SK-N-SH (cell line): ENCODE measurements around the gene PRIMPOL. TPM values are rescaled to one million over a fixed set of nuclear protein-coding genes. Genes with fewer than 3 reads are reported as not detected.

Experiments used
- CTCF ChIA-PET: fragments of 300-600, 350-600 bp; formaldehyde crosslinking; extraction: SDS; loops from one replicate; lab custom pipeline; 2021; lab: Yijun Ruan, JAX
- POLR2A ChIA-PET: fragments of 350-600 bp; sonication (Branson Sonifier 250); formaldehyde crosslinking; extraction: SDS; loops from one replicate; lab custom pipeline; 2020; ENCODE audit warnings: antibody characterized with exemption, inconsistent platforms; lab: Yijun Ruan, JAX
- DNase-seq: peaks from one replicate; pipeline ENCODE4 v3.0.0; 2012
- H2AFZ ChIP-seq: fragments of 200-600 bp; sonication (generic); 2 replicates; pipeline ENCODE4 v1.8.1; 2016; ENCODE audit warnings: antibody characterized with exemption, mild to moderate bottlenecking, low read depth
- H3F3A ChIP-seq: fragments of 200-600 bp; sonication (generic); replicated peaks from 2 replicates; pipeline ENCODE3; 2016; ENCODE audit warnings: antibody characterized with exemption, mild to moderate bottlenecking; ENCODE audit not compliant: insufficient read depth
- H3K27ac ChIP-seq, 2 experiments: fragments of 200-500 bp in 1 of 2; fragments of 200-600 bp in 1 of 2; sonication (Bioruptor generic) in 1 of 2; sonication (generic), shearing (Covaris generic) in 1 of 2; 2 replicates each; pipeline versions ENCODE4 v1.5.1 to v1.6.1; 2014 to 2016; ENCODE audit warnings: low read depth in 2 of 2, inconsistent platforms in 1 of 2, low read length in 1 of 2, mild to moderate bottlenecking in 1 of 2, mixed read lengths in 1 of 2
- H3K27me3 ChIP-seq: fragments of 200-600 bp; sonication (generic), shearing (Covaris generic); 2 replicates; pipeline ENCODE4 v1.6.1; 2016; ENCODE audit warnings: mixed run types; ENCODE audit not compliant: insufficient read depth
- H3K36me3 ChIP-seq, 2 experiments: fragments of 200-500 bp in 1 of 2; fragments of 200-600 bp in 1 of 2; sonication (Bioruptor generic) in 1 of 2; sonication (generic) in 1 of 2; replicated peaks in 1 of 2; 2 replicates each; pipeline versions ENCODE3 to v1.5.1; 2014 to 2016; ENCODE audit warnings: low read length in 1 of 2, mild to moderate bottlenecking in 1 of 2; ENCODE audit not compliant: insufficient read depth in 2 of 2, control insufficient read depth in 1 of 2
- H3K4me1 ChIP-seq, 2 experiments: fragments of 200-500 bp in 1 of 2; fragments of 200-600 bp in 1 of 2; sonication (Bioruptor generic) in 1 of 2; sonication (generic), shearing (Covaris generic) in 1 of 2; 2 replicates each; pipeline versions ENCODE4 v1.5.1 to v1.6.1; 2014 to 2016; ENCODE audit warnings: low read depth in 1 of 2, low read length in 1 of 2, mixed run types in 1 of 2; ENCODE audit not compliant: insufficient read depth in 2 of 2, control insufficient read depth in 1 of 2
- H3K4me2 ChIP-seq: fragments of 200-600 bp; sonication (generic), shearing (Covaris generic); 2 replicates; pipeline ENCODE4 v1.6.1; 2017; ENCODE audit warnings: mixed run types
- H3K4me3 ChIP-seq, 2 experiments: fragments of 200-500 bp in 1 of 2; fragments of 200-600 bp in 1 of 2; sonication (Bioruptor generic) in 1 of 2; sonication (generic), shearing (Covaris generic) in 1 of 2; 2 replicates each; pipeline versions ENCODE4 v1.5.1 to v1.8.1; 2014 to 2016; ENCODE audit warnings: low read depth in 2 of 2, inconsistent platforms in 1 of 2, low read length in 1 of 2, mild to moderate bottlenecking in 1 of 2, mixed read lengths in 1 of 2, moderate library complexity in 1 of 2
- H3K79me2 ChIP-seq: fragments of 200-600 bp; sonication (generic); 2 replicates; pipeline ENCODE4 v1.8.1; 2017; ENCODE audit warnings: mild to moderate bottlenecking; ENCODE audit not compliant: insufficient read depth
- H3K9ac ChIP-seq: fragments of 200-600 bp; sonication (generic); 2 replicates; pipeline ENCODE4 v1.6.1; 2017; ENCODE audit warnings: mixed run types
- H3K9me2 ChIP-seq: fragments of 200-600 bp; sonication (generic); 2 replicates; pipeline ENCODE4 v1.6.1; 2017; ENCODE audit warnings: mixed run types
- H3K9me3 ChIP-seq: fragments of 200-600 bp; sonication (generic); 2 replicates; pipeline ENCODE4 v1.6.1; 2017; ENCODE audit warnings: mixed run types, mild to moderate bottlenecking, moderate library complexity
- H4K20me1 ChIP-seq: fragments of 200-600 bp; sonication (generic); 2 replicates; pipeline ENCODE4 v1.6.1; 2017; ENCODE audit warnings: mild to moderate bottlenecking, mixed run types; ENCODE audit not compliant: insufficient read depth
- CHD2 ChIP-seq: fragments of 150-350 bp; IDR thresholded peaks from 2 replicates; pipeline ENCODE4 v1.6.1; 2018; ENCODE audit warnings: low read length; ENCODE audit not compliant: partially characterized antibody
- CTCF ChIP-seq: fragments of 200-600 bp; sonication (generic); IDR thresholded peaks from 2 replicates; pipeline ENCODE4 v1.6.1; 2017; ENCODE audit warnings: antibody characterized with exemption, mild to moderate bottlenecking, moderate library complexity
- ELF1 ChIP-seq: IDR thresholded peaks from 2 replicates; pipeline ENCODE4 v1.4.0; 2012
- EP300 ChIP-seq, 2 experiments: IDR thresholded peaks; 2 replicates each; pipeline versions ENCODE4 v1.4.0 to v1.6.1; 2012; ENCODE audit warnings: borderline replicate concordance in 1 of 2, low read depth in 1 of 2, low read length in 1 of 2
- FOXJ3 ChIP-seq: sonication (generic); formaldehyde crosslinking; IDR thresholded peaks from 2 replicates; pipeline ENCODE4 v1.5.1; 2020; ENCODE audit warnings: mild to moderate bottlenecking, missing genetic modification reagents
- FOXM1 ChIP-seq: IDR thresholded peaks from 2 replicates; pipeline ENCODE4 v1.4.0; 2012; ENCODE audit warnings: low read depth, mild to moderate bottlenecking
- JUND ChIP-seq: IDR thresholded peaks from 2 replicates; pipeline ENCODE4 v1.4.0; 2012
- MXI1 ChIP-seq: IDR thresholded peaks from 2 replicates; pipeline ENCODE4 v1.6.1; 2012; ENCODE audit warnings: mild to moderate bottlenecking, low read depth, low read length, improper control_type of control experiment
- NFIC ChIP-seq: IDR thresholded peaks from 2 replicates; pipeline ENCODE4 v1.4.0; 2012; ENCODE audit warnings: borderline replicate concordance
- NRF1 ChIP-seq: IDR thresholded peaks from 2 replicates; pipeline ENCODE4 v1.6.1; 2012; ENCODE audit warnings: low read depth, mild to moderate bottlenecking, low read length
- POLR2AphosphoS5 ChIP-seq: IDR thresholded peaks from 2 replicates; pipeline ENCODE4 v1.6.1; 2012; ENCODE audit warnings: low read depth, low read length
- RFX5 ChIP-seq: IDR thresholded peaks from 2 replicates; pipeline ENCODE4 v1.6.1; 2012; ENCODE audit warnings: mild to moderate bottlenecking, improper control_type of control experiment, low read length
- RXRA ChIP-seq: IDR thresholded peaks from 2 replicates; pipeline ENCODE4 v1.4.0; 2012; ENCODE audit warnings: low read depth, mild to moderate bottlenecking, borderline replicate concordance
- TAF1 ChIP-seq: IDR thresholded peaks from 2 replicates; pipeline ENCODE4 v1.6.1; 2012; ENCODE audit warnings: low read depth, mild to moderate bottlenecking, low read length, moderate library complexity, borderline replicate concordance
- YY1 ChIP-seq: IDR thresholded peaks from 2 replicates; pipeline ENCODE4 v1.4.0; 2012; ENCODE audit warnings: low read depth, mild to moderate bottlenecking
- WGBS: methylation state at CpG from one replicate; pipeline ENCODE4 v1.1.6; 2017; ENCODE audit warnings: low lambda C conversion rate; 5-methylcytosine and 5-hydroxymethylcytosine counted together
- polyA plus RNA-seq, 3 experiments: library from polyadenylated mRNA; depleted of rRNA; stranded (reverse); fragments of >200 nt; gene quantifications; 2 replicates each; pipeline ENCODE4 v1.2.3, GENCODE V29; 2012
- TF ChIP-seq, protein P1 (sequence below): IDR thresholded peaks from 2 replicates; pipeline ENCODE4 v1.4.0; 2012; ENCODE audit warnings: low read depth, borderline replicate concordance

The PRIMPOL gene
- polyA plus RNA-seq, 1 of the 3 experiments (the other 2 are of a cell fraction) = 8.0 TPM

DNA sequence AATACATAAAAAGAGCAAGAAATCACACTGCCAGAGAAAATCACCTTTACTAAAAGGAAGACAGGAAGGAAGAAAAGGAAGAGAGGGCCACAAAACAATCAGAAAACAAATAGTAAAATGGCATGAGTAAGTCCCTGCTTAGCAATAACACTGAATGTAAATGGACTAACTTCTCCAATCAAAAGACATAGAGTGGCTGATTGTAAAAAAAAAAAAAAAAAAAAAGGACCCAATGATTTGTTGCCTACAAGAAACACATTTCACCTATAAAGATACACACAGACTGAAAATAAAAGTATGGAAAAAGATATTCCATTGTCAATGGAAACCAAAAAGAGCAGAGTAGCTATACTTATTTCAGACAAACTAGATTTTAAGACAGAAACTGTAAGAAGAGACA lies 71.7 kb downstream of the PRIMPOL start:
- no peak overlapping the region for H3K4me2 ChIP-seq
- no peak for TF ChIP-seq ELF1
- no peak for TF ChIP-seq YY1
- no peak for TF ChIP-seq FOXJ3 (CRISPR knock-in tag)
- no peak for TF ChIP-seq TAF1
- TF ChIP-seq NFIC = no peak
- TF ChIP-seq NRF1 = no peak
- TF ChIP-seq MXI1 = no peak
- no peak for TF ChIP-seq JUND
- TF ChIP-seq POLR2AphosphoS5 = no peak
- no peak for TF ChIP-seq FOXM1
- no peak for TF ChIP-seq CHD2
- TF ChIP-seq, protein P1, sequence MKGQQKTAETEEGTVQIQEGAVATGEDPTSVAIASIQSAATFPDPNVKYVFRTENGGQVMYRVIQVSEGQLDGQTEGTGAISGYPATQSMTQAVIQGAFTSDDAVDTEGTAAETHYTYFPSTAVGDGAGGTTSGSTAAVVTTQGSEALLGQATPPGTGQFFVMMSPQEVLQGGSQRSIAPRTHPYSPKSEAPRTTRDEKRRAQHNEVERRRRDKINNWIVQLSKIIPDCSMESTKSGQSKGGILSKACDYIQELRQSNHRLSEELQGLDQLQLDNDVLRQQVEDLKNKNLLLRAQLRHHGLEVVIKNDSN = no peak
- TF ChIP-seq, all 33 proteins: peak for 0
- peaks cover 43 to 51% of the 10 kb centered on the region in 2 experiments for H3K36me3 ChIP-seq
- no peak overlapping the region for H3K27ac ChIP-seq
- no peaks in the 10 kb centered on the region for H4K20me1 ChIP-seq
- no peaks in the 10 kb centered on the region for H3K4me1 ChIP-seq
- H2AFZ ChIP-seq = no peak overlapping the region
- ChIA-PET POLR2A (no interaction called here), CTCF (interaction anchor here (0.9 to 1.0 kb wide), 3 partner anchors 9 to 24 kb away, joined by 3 to 4 read pairs (median 3); no protein-coding TSS in a partner anchor)
- H3K27me3 ChIP-seq = no peaks in the 10 kb centered on the region
- no peaks in the 10 kb centered on the region for H3K9me2 ChIP-seq
- no peak overlapping the region for H3K4me3 ChIP-seq
- peaks cover 25% of the 10 kb centered on the region; the same call in 1 of the 2 replicates for H3K79me2 ChIP-seq
- H3F3A ChIP-seq = no peaks in the 10 kb centered on the region
- H3K9me3 ChIP-seq = no peaks in the 10 kb centered on the region; the same call in 1 of the 2 replicates
- H3K9ac ChIP-seq = no peak overlapping the region
- no peak for DNase-seq

GRCh38 chr4:184722798-184723197 lies 73.3 kb downstream of the PRIMPOL start:
- no peak for DNase-seq
- Histone ChIP-seq H3K79me2 (peaks cover 29% of the 10 kb centered on the region; the same call in 1 of the 2 replicates), H3F3A (no peaks in the 10 kb centered on the region), H3K4me1 (no peaks in the 10 kb centered on the region), H3K36me3 (peaks cover 39 to 52% of the 10 kb centered on the region in 2 experiments), H3K27ac (no peak overlapping the region), H3K9ac (no peak overlapping the region), H2AFZ (no peak overlapping the region), H3K9me3 (no peaks in the 10 kb centered on the region; the same call in 1 of the 2 replicates), H3K27me3 (no peaks in the 10 kb centered on the region), H3K4me3 (no peak overlapping the region), H4K20me1 (no peaks in the 10 kb centered on the region), H3K4me2 (no peak overlapping the region), H3K9me2 (no peaks in the 10 kb centered on the region)
- CTCF ChIA-PET = interaction anchor here (2.1 kb wide), 1 partner anchor 10 kb away, joined by 8 read pairs; the partner anchor contains the start of gene CENPU
- TF ChIP-seq MXI1 (no peak), RFX5 (no peak), EP300 (IDR thresholded peaks at IDR 0.05; ENCODE audit: borderline replicate concordance in 1 of 2, low read depth in 1 of 2, low read length in 1 of 2) (no peak), RXRA (no peak), CTCF (no peak), YY1 (no peak)
- POLR2A ChIA-PET = interaction anchor here (0.5 kb wide), 1 partner anchor 114 kb away, joined by 3 read pairs; no protein-coding TSS in a partner anchor
- 94% methylated on average over 1 of the region's 1 CpG for WGBS
